Neural cell (in vitro differentiated cells): ENCODE measurements around the gene TMEM120A. TPM values are rescaled to one million over a fixed set of nuclear protein-coding genes. Genes with fewer than 3 reads are reported as not detected.

Experiments used
- H2AFZ ChIP-seq: fragments of 200-600, 300-800 bp; sonication (generic), shearing (Covaris generic); 2 replicates; pipeline ENCODE4 v1.6.0; 2014; ENCODE audit warnings: low read depth, mild to moderate bottlenecking, antibody characterized with exemption, low read length, moderate library complexity
- H3F3A ChIP-seq: fragments of 200-600 bp; shearing (Covaris generic); 2 replicates; pipeline ENCODE4 v1.6.1; 2016; ENCODE audit warnings: mild to moderate bottlenecking, moderate library complexity, mixed read lengths, antibody characterized with exemption, low read length; ENCODE audit not compliant: insufficient read depth, poor library complexity, severe bottlenecking
- H3K27ac ChIP-seq: fragments of 200-600, 300-800 bp; sonication (generic), shearing (Covaris generic); 2 replicates; pipeline ENCODE4 v1.5.1; 2014; ENCODE audit warnings: mild to moderate bottlenecking, low read length, moderate library complexity
- H3K27me3 ChIP-seq: fragments of 300-800, 200-600 bp; sonication (generic), shearing (Covaris generic); 2 replicates; pipeline ENCODE4 v1.6.0; 2014; ENCODE audit warnings: mild to moderate bottlenecking, low read depth, low read length, moderate library complexity; ENCODE audit not compliant: insufficient read depth
- H3K36me3 ChIP-seq: fragments of 300-800, 200-600 bp; sonication (generic), shearing (Covaris generic); 2 replicates; pipeline ENCODE4 v1.5.1; 2014; ENCODE audit warnings: mild to moderate bottlenecking, antibody characterized with exemption, low read length, moderate library complexity; ENCODE audit not compliant: insufficient read depth
- H3K4me2 ChIP-seq: fragments of 300-800, 200-600 bp; sonication (generic), shearing (Covaris generic); 2 replicates; pipeline ENCODE4 v1.6.0; 2014; ENCODE audit warnings: mild to moderate bottlenecking, low read length
- H3K4me3 ChIP-seq: fragments of 300-800, 200-600 bp; sonication (generic), shearing (Covaris generic); 2 replicates; pipeline ENCODE4 v1.5.1; 2014; ENCODE audit warnings: mild to moderate bottlenecking, low read length, moderate library complexity
- H3K79me2 ChIP-seq: fragments of 200-600 bp; shearing (Covaris generic); replicated peaks from 2 replicates; pipeline ENCODE4 v1.6.0; 2014; ENCODE audit warnings: mild to moderate bottlenecking, low read length, moderate library complexity; ENCODE audit not compliant: insufficient read depth
- H3K9ac ChIP-seq: fragments of 300-800, 200-600 bp; sonication (generic), shearing (Covaris generic); 2 replicates; pipeline ENCODE4 v1.6.1; 2016; ENCODE audit warnings: mild to moderate bottlenecking, low read length, mixed read lengths
- H3K9me2 ChIP-seq: fragments of 200-600 bp; shearing (Covaris generic); 2 replicates; pipeline ENCODE4 v1.6.1; 2016; ENCODE audit warnings: mild to moderate bottlenecking, low read length, mixed read lengths; ENCODE audit not compliant: insufficient read depth
- H3K9me3 ChIP-seq: fragments of 200-600, 300-800 bp; sonication (generic), shearing (Covaris generic); 2 replicates; pipeline ENCODE4 v1.6.1; 2016; ENCODE audit warnings: mild to moderate bottlenecking, mixed run types, low read length, moderate library complexity, mixed read lengths
- H4K20me1 ChIP-seq: fragments of 200-600 bp; shearing (Covaris generic); 2 replicates; pipeline ENCODE4 v1.6.1; 2016; ENCODE audit warnings: mild to moderate bottlenecking, mixed run types; ENCODE audit not compliant: insufficient read depth
- CTCF ChIP-seq: fragments of 450-650 bp; IDR thresholded peaks from 2 replicates; pipeline ENCODE4 v1.5.1; 2014; ENCODE audit warnings: antibody characterized with exemption, mild to moderate bottlenecking, moderate library complexity; ENCODE audit not compliant: poor library complexity, severe bottlenecking
- EP300 ChIP-seq: fragments of 450-650 bp; conservative IDR thresholded peaks from 2 replicates; pipeline ENCODE4 v1.6.1; 2014; ENCODE audit warnings: antibody characterized with exemption, mild to moderate bottlenecking, moderate library complexity; ENCODE audit not compliant: poor library complexity, severe bottlenecking
- EZH2 ChIP-seq: fragments of 200-600, 300-800 bp; shearing (Covaris generic), sonication (generic); IDR thresholded peaks from 2 replicates; pipeline ENCODE4 v1.6.1; 2014; ENCODE audit warnings: antibody characterized with exemption, low read length, borderline replicate concordance, mild to moderate bottlenecking; ENCODE audit not compliant: insufficient read depth, poor library complexity, severe bottlenecking
- MXI1 ChIP-seq: fragments of 450-650 bp; conservative IDR thresholded peaks from 2 replicates; pipeline ENCODE4 v1.6.1; 2014; ENCODE audit warnings: antibody characterized with exemption, mild to moderate bottlenecking; ENCODE audit not compliant: poor library complexity, severe bottlenecking
- POLR2AphosphoS5 ChIP-seq: IDR thresholded peaks from 2 replicates; pipeline ENCODE4 v1.6.1; 2012
- RAD21 ChIP-seq: fragments of 450-650 bp; conservative IDR thresholded peaks from 2 replicates; pipeline ENCODE4 v1.6.1; 2014; ENCODE audit warnings: antibody characterized with exemption, mild to moderate bottlenecking, moderate library complexity
- REST ChIP-seq: IDR thresholded peaks from 2 replicates; pipeline ENCODE4 v1.6.1; 2012; ENCODE audit warnings: borderline replicate concordance
- SMC3 ChIP-seq: fragments of 450-650 bp; conservative IDR thresholded peaks from 2 replicates; pipeline ENCODE4 v1.6.1; 2014; ENCODE audit warnings: antibody characterized with exemption, mild to moderate bottlenecking, moderate library complexity; ENCODE audit not compliant: poor library complexity
- TAF1 ChIP-seq: IDR thresholded peaks from 2 replicates; pipeline ENCODE4 v1.6.1; 2012; ENCODE audit warnings: low read depth
- polyA plus RNA-seq: library from polyadenylated mRNA; depleted of rRNA; stranded (reverse); fragments of >200 nt; gene quantifications from 2 replicates; pipeline ENCODE4 v1.2.3, GENCODE V29; 2014

TMEM120A gene
- polyA plus RNA-seq, 1 donor from 2014 or later = 39.1 TPM

GRCh38 chr7:75943864-75944263, 50.5 kb downstream of the TMEM120A start:
- Histone ChIP-seq H3K4me2 (no peak overlapping the region), H3K9ac (no peak overlapping the region), H3K4me3 (no peak overlapping the region), H3K9me2 (no peaks in the 10 kb centered on the region), H2AFZ (no peak overlapping the region), H3K9me3 (no peaks in the 10 kb centered on the region), H4K20me1 (no peaks in the 10 kb centered on the region), H3K36me3 (no peaks in the 10 kb centered on the region), H3K27me3 (no peaks in the 10 kb centered on the region), H3K79me2 (no peaks in the 10 kb centered on the region), H3F3A (no peaks in the 10 kb centered on the region), H3K27ac (no peak overlapping the region)
- TF ChIP-seq CTCF (no peak), RAD21 (no peak), MXI1 (no peak), TAF1 (no peak), EP300 (no peak), EZH2 (no peak), REST (no peak), SMC3 (no peak), POLR2AphosphoS5 (no peak)

- no peak overlapping the region for H2AFZ ChIP-seq
- H3K27me3 ChIP-seq = no peaks in the 10 kb centered on the region
- no peaks in the 10 kb centered on the region for H4K20me1 ChIP-seq
- no peak overlapping the region for H3K9ac ChIP-seq
- no peaks in the 10 kb centered on the region for H3K9me3 ChIP-seq
- peaks cover 2% of the 10 kb centered on the region for H3K79me2 ChIP-seq
- TF ChIP-seq REST = no peak
- no peak for TF ChIP-seq POLR2AphosphoS5
- no peak for TF ChIP-seq MXI1
- TF ChIP-seq SMC3 = no peak
- TF ChIP-seq EP300 = no peak
- no peak for TF ChIP-seq RAD21
- no peak for TF ChIP-seq TAF1
- no peak for TF ChIP-seq EZH2
- no peak for TF ChIP-seq CTCF
- no peak overlapping the region for H3K27ac ChIP-seq
- H3K9me2 ChIP-seq = no peaks in the 10 kb centered on the region
- H3K4me3 ChIP-seq = no peak overlapping the region
- no peaks in the 10 kb centered on the region for H3K36me3 ChIP-seq
- no peak overlapping the region for H3K4me2 ChIP-seq
- no peaks in the 10 kb centered on the region for H3F3A ChIP-seq
Observed at GRCh38 chr7:75938921-75939320, 55.5 kb downstream of the TMEM120A start.
